Keratinocyte (primary cell): ENCODE results near the gene SLC25A42. TPM values are rescaled to one million over a fixed set of nuclear protein-coding genes. Genes with fewer than 3 reads are reported as not detected.

Experiments used
- DNase-seq: peaks from one replicate; pipeline ENCODE4 v3.0.0-alpha.2; 2011; ENCODE audit warnings: low read depth, missing footprints, low spot score
- FAIRE-seq: peaks from 2 replicates; lab custom pipeline; 2011; peaks lifted over from hg19 to GRCh38; lab: Jason Lieb, UNC
- H2AFZ ChIP-seq: 2 replicates; pipeline ENCODE4 v1.6.0; 2012; ENCODE audit warnings: low read length, control low read depth, inconsistent platforms; ENCODE audit not compliant: control insufficient read depth
- H3K27ac ChIP-seq: 2 replicates; pipeline ENCODE4 v1.5.1; 2011; ENCODE audit warnings: low read length; ENCODE audit not compliant: control insufficient read depth, insufficient read depth
- H3K27me3 ChIP-seq: 3 replicates; pipeline ENCODE4 v1.6.0; 2011; ENCODE audit warnings: low read length; ENCODE audit not compliant: control insufficient read depth, insufficient read depth; ENCODE audit errors: extremely low read depth
- H3K36me3 ChIP-seq, 2 experiments: 2 replicates in 1 of 2; 3 replicates in 1 of 2; pipeline ENCODE4 v1.5.1; 2011; ENCODE audit warnings: low read length in 2 of 2, mild to moderate bottlenecking in 1 of 2; ENCODE audit not compliant: control insufficient read depth in 2 of 2, insufficient read depth in 2 of 2; ENCODE audit errors: extremely low read depth in 1 of 2
- H3K4me1 ChIP-seq: 3 replicates; pipeline ENCODE4 v1.5.1; 2011; ENCODE audit warnings: low read length; ENCODE audit not compliant: control insufficient read depth, insufficient read depth; ENCODE audit errors: extremely low read depth
- H3K4me2 ChIP-seq: 3 replicates; pipeline ENCODE4 v1.6.0; 2011; ENCODE audit warnings: low read depth, low read length; ENCODE audit not compliant: control insufficient read depth, insufficient read depth; ENCODE audit errors: extremely low read depth
- H3K4me3 ChIP-seq, 3 experiments: fragments of 200-600 bp in 1 of 3; sonication (generic) in 1 of 3; 2 replicates in 2 of 3; 3 replicates in 1 of 3; pipeline ENCODE4 v1.5.1; 2011 to 2016; ENCODE audit warnings: low read length in 3 of 3, mild to moderate bottlenecking in 3 of 3, control low read depth in 2 of 3, inconsistent platforms in 1 of 3, low read depth in 1 of 3, mixed read lengths in 1 of 3, mixed run types in 1 of 3, moderate library complexity in 1 of 3; ENCODE audit not compliant: control insufficient read depth in 2 of 3, insufficient read depth in 2 of 3; ENCODE audit errors: extremely low read depth in 1 of 3
- H3K79me2 ChIP-seq: 2 replicates; pipeline ENCODE4 v1.6.0; 2012; ENCODE audit warnings: low read length; ENCODE audit not compliant: control insufficient read depth, insufficient read depth
- H3K9ac ChIP-seq: 3 replicates; pipeline ENCODE4 v1.6.0; 2011; ENCODE audit warnings: low read length; ENCODE audit not compliant: control insufficient read depth, insufficient read depth; ENCODE audit errors: extremely low read depth
- H3K9me1 ChIP-seq: 3 replicates; pipeline ENCODE4 v1.6.0; 2011; ENCODE audit warnings: low read length; ENCODE audit not compliant: control insufficient read depth, insufficient read depth; ENCODE audit errors: extremely low read depth
- H3K9me3 ChIP-seq: 2 replicates; pipeline ENCODE4 v1.5.1; 2012; ENCODE audit warnings: low read depth, low read length; ENCODE audit not compliant: control insufficient read depth
- H4K20me1 ChIP-seq: 3 replicates; pipeline ENCODE4 v1.6.0; 2011; ENCODE audit warnings: low read length; ENCODE audit not compliant: control insufficient read depth, insufficient read depth; ENCODE audit errors: extremely low read depth
- CTCF ChIP-seq, 3 experiments: IDR thresholded peaks in 1 of 3; conservative IDR thresholded peaks in 1 of 3; optimal IDR thresholded peaks in 1 of 3; 2 replicates in 2 of 3; 3 replicates in 1 of 3; pipeline versions ENCODE3 to v1.5.1; 2011; ENCODE audit warnings: low read length in 3 of 3, mild to moderate bottlenecking in 3 of 3, moderate library complexity in 2 of 3, control low read depth in 1 of 3, inconsistent platforms in 1 of 3; ENCODE audit not compliant: insufficient read depth in 2 of 3; ENCODE audit errors: extremely low read depth in 1 of 3
- EZH2 ChIP-seq: IDR thresholded peaks from one replicate; pipeline ENCODE4 v1.6.1; 2012; ENCODE audit warnings: inconsistent platforms, mild to moderate bottlenecking, low read length, moderate library complexity
- dilution Hi-C: fragments of 300-500 bp; cut with MboI; formaldehyde crosslinking; loops from one replicate; pipeline ENCODE4 v1.7.0; 2020; ENCODE audit warnings: low sequenced_read_pairs; ENCODE audit not compliant: extremely low pct_ligation_motif_present
- polyA plus RNA-seq, 5 experiments: library from polyadenylated mRNA; depleted of rRNA in 3 of 5; stranded (reverse) in 3 of 5; stranded (forward) in 1 of 5; unstranded in 1 of 5; fragments of >200 nt; gene quantifications; 1 replicate in 1 of 5; 2 replicates in 3 of 5; 3 replicates in 1 of 5; pipeline versions ENCODE4 v1.2.1 to v1.2.3, GENCODE V29; 2011 to 2012; ENCODE audit warnings: missing spikeins in 2 of 5, low read depth in 1 of 5, low replicate concordance in 1 of 5

SLC25A42 gene
- polyA plus RNA-seq, 1 donor (not counting 4 experiments of a cell fraction or from before 2014, with no cell fraction given), result 1.2 TPM

GRCh38 chr19:19059018-19059836 is 4.6 kb upstream of the SLC25A42 start:
- TF ChIP-seq EZH2 (no peak), CTCF (optimal IDR thresholded peaks at IDR 0.05 in 1 of 3, IDR thresholded peaks at IDR 0.05 in 1 of 3, conservative IDR thresholded peaks at IDR 0.05 in 1 of 3; ENCODE audit: extremely low read depth in 1 of 3, insufficient read depth in 2 of 3, low read length in 3 of 3) (no peak)
- Histone ChIP-seq H3K4me2 (no peak overlapping the region), H3K79me2 (no peaks in the 10 kb centered on the region), H3K4me1 (peaks cover 6% of the 10 kb centered on the region), H2AFZ (no peak overlapping the region), H3K27me3 (no peaks in the 10 kb centered on the region), H3K9me1 (peaks cover 4% of the 10 kb centered on the region), H3K36me3 (peaks cover 20 to 23% of the 10 kb centered on the region in 2 experiments), H3K27ac (no peak overlapping the region), H3K9ac (no peak overlapping the region), H4K20me1 (no peaks in the 10 kb centered on the region), H3K4me3 (no peak overlapping the region), H3K9me3 (no peaks in the 10 kb centered on the region)
- dilution Hi-C loops, result no loop called here
- DNase-seq, result no peak
- no peak for FAIRE-seq

GRCh38 chr19:19059837-19060611 is 3.8 kb upstream of the SLC25A42 start:
- Histone ChIP-seq H4K20me1 (no peaks in the 10 kb centered on the region), H3K9ac (no peak overlapping the region), H3K4me3 (no peak overlapping the region), H3K27me3 (peaks cover 2% of the 10 kb centered on the region), H3K27ac (no peak overlapping the region), H3K4me1 (peaks cover 6% of the 10 kb centered on the region), H3K4me2 (no peak overlapping the region), H3K79me2 (no peaks in the 10 kb centered on the region), H3K9me1 (peaks cover 4% of the 10 kb centered on the region), H3K36me3 (peaks cover 13 to 15% of the 10 kb centered on the region in 2 experiments), H2AFZ (no peak overlapping the region), H3K9me3 (no peaks in the 10 kb centered on the region)
- FAIRE-seq, result no peak
- TF ChIP-seq CTCF (optimal IDR thresholded peaks at IDR 0.05 in 1 of 3, IDR thresholded peaks at IDR 0.05 in 1 of 3, conservative IDR thresholded peaks at IDR 0.05 in 1 of 3; ENCODE audit: extremely low read depth in 1 of 3, insufficient read depth in 2 of 3, low read length in 3 of 3), result no peak
- TF ChIP-seq EZH2, result no peak
- dilution Hi-C loops, result no loop called here
- DNase-seq, result no peak
